OCI-LY3 (cell line): ENCODE measurements around the gene INSL3.

ENCODE experiments used
- H2AFZ ChIP-seq: fragments of 200-600, 300-600 bp; shearing (Covaris generic); 2 replicates; pipeline ENCODE4 v1.6.0; 2014; ENCODE audit warnings: antibody characterized with exemption, low read depth, low read length
- H3K27ac ChIP-seq: fragments of 200-600, 300-600 bp; sonication (generic); 2 replicates; pipeline ENCODE4 v1.5.1; 2014; ENCODE audit warnings: mild to moderate bottlenecking, low read length, moderate library complexity, mixed read lengths
- H3K27me3 ChIP-seq: fragments of 200-600, 300-600 bp; sonication (generic); 2 replicates; pipeline ENCODE4 v1.6.1; 2014; ENCODE audit warnings: low read depth, low read length, mixed read lengths
- H3K36me3 ChIP-seq: fragments of 200-600, 300-600 bp; sonication (generic); replicated peaks from 2 replicates; pipeline ENCODE3; 2014; ENCODE audit warnings: low read depth, low read length, mixed read lengths
- H3K4me1 ChIP-seq: fragments of 300-600, 200-600 bp; sonication (generic); 2 replicates; pipeline ENCODE4 v1.6.1; 2014; ENCODE audit warnings: low read length, mixed read lengths
- H3K4me2 ChIP-seq: fragments of 200-600, 300-600 bp; sonication (generic); 2 replicates; pipeline ENCODE4 v1.6.1; 2014; ENCODE audit warnings: low read length, mixed read lengths
- H3K4me3 ChIP-seq: fragments of 300-600, 200-600 bp; sonication (generic); 2 replicates; pipeline ENCODE4 v1.5.1; 2014; ENCODE audit warnings: antibody characterized with exemption, mild to moderate bottlenecking, low read length, moderate library complexity
- H3K79me2 ChIP-seq: fragments of 300-600, 200-600 bp; shearing (Covaris generic); 2 replicates; pipeline ENCODE4 v1.6.1; 2014; ENCODE audit warnings: mild to moderate bottlenecking, low read length, mixed read lengths
- H3K9ac ChIP-seq: fragments of 300-600, 200-600 bp; shearing (Covaris generic); 2 replicates; pipeline ENCODE4 v1.6.0; 2014; ENCODE audit warnings: mild to moderate bottlenecking, low read length, moderate library complexity
- H3K9me3 ChIP-seq: fragments of 200-600, 300-600 bp; shearing (Covaris generic); 2 replicates; pipeline ENCODE4 v1.6.1; 2014; ENCODE audit warnings: low read length, mixed read lengths; ENCODE audit not compliant: insufficient read depth
- H4K20me1 ChIP-seq: fragments of 200-600, 300-600 bp; sonication (generic); 2 replicates; pipeline ENCODE4 v1.6.1; 2016; ENCODE audit warnings: low read length, mixed read lengths; ENCODE audit not compliant: insufficient read depth
- EZH2phosphoT487 ChIP-seq: fragments of 200-600 bp; shearing (Covaris generic); IDR thresholded peaks from 2 replicates; pipeline ENCODE4 v1.6.1; 2018; ENCODE audit warnings: antibody characterized with exemption, mixed run types, low read depth
- TF ChIP-seq, protein P1 (sequence below): fragments of 200-600, 300-600 bp; sonication (generic); IDR thresholded peaks from 2 replicates; pipeline ENCODE4 v1.5.1; 2014; ENCODE audit warnings: antibody characterized with exemption, low read length, low read depth

The INSL3 gene

DNA sequence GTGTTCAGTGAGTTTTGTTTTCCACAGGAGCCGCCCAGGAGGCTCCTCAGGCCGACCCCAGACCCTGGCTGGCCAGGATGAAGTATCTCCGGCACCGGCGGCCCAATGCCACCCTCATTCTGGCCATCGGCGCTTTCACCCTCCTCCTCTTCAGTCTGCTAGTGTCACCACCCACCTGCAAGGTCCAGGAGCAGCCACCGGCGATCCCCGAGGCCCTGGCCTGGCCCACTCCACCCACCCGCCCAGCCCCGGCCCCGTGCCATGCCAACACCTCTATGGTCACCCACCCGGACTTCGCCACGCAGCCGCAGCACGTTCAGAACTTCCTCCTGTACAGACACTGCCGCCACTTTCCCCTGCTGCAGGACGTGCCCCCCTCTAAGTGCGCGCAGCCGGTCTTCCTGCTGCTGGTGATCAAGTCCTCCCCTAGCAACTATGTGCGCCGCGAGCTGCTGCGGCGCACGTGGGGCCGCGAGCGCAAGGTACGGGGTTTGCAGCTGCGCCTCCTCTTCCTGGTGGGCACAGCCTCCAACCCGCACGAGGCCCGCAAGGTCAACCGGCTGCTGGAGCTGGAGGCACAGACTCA is 13.5 kb downstream of the INSL3 start:
- Histone ChIP-seq H3K79me2 (no peaks in the 10 kb centered on the region), H3K4me3 (no peak overlapping the region), H3K9me3 (no peaks in the 10 kb centered on the region), H2AFZ (no peak overlapping the region), H3K4me2 (no peak overlapping the region), H4K20me1 (no peaks in the 10 kb centered on the region), H3K27ac (no peak overlapping the region), H3K27me3 (peaks cover 7% of the 10 kb centered on the region), H3K36me3 (no peaks in the 10 kb centered on the region), H3K9ac (no peak overlapping the region), H3K4me1 (no peaks in the 10 kb centered on the region)
- TF ChIP-seq, protein P1, sequence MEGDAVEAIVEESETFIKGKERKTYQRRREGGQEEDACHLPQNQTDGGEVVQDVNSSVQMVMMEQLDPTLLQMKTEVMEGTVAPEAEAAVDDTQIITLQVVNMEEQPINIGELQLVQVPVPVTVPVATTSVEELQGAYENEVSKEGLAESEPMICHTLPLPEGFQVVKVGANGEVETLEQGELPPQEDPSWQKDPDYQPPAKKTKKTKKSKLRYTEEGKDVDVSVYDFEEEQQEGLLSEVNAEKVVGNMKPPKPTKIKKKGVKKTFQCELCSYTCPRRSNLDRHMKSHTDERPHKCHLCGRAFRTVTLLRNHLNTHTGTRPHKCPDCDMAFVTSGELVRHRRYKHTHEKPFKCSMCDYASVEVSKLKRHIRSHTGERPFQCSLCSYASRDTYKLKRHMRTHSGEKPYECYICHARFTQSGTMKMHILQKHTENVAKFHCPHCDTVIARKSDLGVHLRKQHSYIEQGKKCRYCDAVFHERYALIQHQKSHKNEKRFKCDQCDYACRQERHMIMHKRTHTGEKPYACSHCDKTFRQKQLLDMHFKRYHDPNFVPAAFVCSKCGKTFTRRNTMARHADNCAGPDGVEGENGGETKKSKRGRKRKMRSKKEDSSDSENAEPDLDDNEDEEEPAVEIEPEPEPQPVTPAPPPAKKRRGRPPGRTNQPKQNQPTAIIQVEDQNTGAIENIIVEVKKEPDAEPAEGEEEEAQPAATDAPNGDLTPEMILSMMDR = no peak
- TF ChIP-seq EZH2phosphoT487 = no peak

DNA sequence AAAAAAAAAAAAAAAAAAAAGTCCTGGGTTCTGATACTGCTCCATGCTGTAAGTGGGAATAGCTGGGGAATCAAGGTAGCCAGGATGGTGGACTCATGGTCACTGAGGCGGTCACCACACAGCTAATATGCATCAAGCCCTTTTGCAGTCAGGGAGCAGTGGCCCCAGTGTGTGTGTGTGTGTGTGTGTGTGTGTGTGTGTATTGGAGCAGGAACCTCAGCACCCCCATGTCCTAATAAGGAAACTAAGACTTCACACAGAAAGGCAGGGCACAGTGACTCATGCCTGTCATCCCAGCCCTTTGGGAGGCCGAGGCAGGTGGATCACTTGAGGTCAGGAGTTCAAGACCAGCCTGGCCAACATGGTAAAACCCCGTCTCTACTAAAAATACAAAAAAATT is 14.4 kb downstream of the INSL3 start:
- H3K9me3 ChIP-seq = no peaks in the 10 kb centered on the region
- H3K4me1 ChIP-seq = no peaks in the 10 kb centered on the region
- H2AFZ ChIP-seq = no peak overlapping the region
- peaks cover 6% of the 10 kb centered on the region for H3K27me3 ChIP-seq
- no peaks in the 10 kb centered on the region for H4K20me1 ChIP-seq
- H3K4me2 ChIP-seq = no peak overlapping the region
- no peaks in the 10 kb centered on the region for H3K36me3 ChIP-seq
- no peaks in the 10 kb centered on the region for H3K79me2 ChIP-seq
- TF ChIP-seq, protein P1 = no peak
- TF ChIP-seq EZH2phosphoT487 = no peak
- no peak overlapping the region for H3K27ac ChIP-seq
- H3K4me3 ChIP-seq = no peak overlapping the region
- H3K9ac ChIP-seq = no peak overlapping the region

DNA sequence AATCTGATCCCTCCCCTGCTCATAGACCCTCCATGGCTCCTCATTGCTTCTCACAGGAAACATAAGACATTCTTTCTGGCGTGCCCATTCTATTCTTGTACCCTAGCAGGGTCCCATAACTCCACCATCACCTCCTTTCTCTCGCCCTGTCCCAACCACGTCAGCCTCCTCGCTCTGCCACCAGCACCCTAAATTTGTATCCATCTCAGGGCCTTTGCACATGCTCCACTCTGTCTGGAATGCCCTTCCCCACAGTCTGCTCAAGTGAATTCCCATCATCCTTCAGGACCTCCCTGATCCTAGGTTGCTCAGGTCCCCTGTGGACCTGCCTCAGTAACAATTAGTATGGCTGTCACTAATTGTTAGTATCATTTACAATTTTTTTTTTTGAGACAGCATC is 15.9 kb downstream of the INSL3 start:
- TF ChIP-seq EZH2phosphoT487 = no peak
- TF ChIP-seq, protein P1 = no peak
- Histone ChIP-seq H3K9me3 (no peaks in the 10 kb centered on the region), H3K27ac (no peak overlapping the region)

DNA sequence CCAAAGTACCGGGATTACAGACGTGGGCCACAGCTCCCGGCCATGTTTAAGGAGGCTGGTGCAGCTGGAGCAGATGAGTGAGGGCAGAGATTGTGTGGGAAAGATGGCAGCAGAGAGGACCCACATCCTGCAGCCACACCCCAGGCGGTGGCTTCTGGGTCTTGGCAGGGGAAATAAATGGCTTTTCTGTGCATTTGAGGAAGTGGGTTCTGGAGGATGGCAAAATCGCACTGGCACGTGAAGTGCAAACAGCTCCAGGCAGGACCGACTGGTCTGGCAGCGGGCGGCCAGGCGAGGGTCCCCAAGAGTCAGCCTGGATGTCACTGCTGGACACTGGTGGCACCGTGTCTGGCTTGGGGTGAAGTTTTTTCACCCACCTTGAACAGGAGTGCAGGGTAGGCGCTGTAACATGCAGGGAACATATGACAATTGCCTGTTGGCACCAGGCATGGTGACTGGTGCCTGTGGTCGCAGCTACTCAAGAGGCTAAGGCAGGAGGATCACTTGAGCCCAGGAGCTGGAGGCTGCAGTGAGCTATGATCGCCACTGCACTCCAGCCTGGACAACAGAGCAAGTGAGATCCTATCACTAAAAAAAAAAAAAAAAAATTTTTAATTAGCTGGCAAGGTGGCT is 17.9 kb downstream of the INSL3 start:
- Histone ChIP-seq H3K36me3 (no peaks in the 10 kb centered on the region), H3K4me2 (no peak overlapping the region), H4K20me1 (no peaks in the 10 kb centered on the region), H2AFZ (0 out of 2 replicates have a peak overlapping the region, but pooled peaks have one; percentile 28), H3K4me1 (no peaks in the 10 kb centered on the region), H3K9ac (no peak overlapping the region), H3K9me3 (no peaks in the 10 kb centered on the region), H3K79me2 (no peaks in the 10 kb centered on the region), H3K27ac (no peak overlapping the region), H3K27me3 (peaks cover 6% of the 10 kb centered on the region), H3K4me3 (no peak overlapping the region)
- no peak for TF ChIP-seq EZH2phosphoT487

More for the DNA sequence above, 15.9 kb downstream of the INSL3 start:
- Histone ChIP-seq H3K9ac (no peak overlapping the region), H4K20me1 (no peaks in the 10 kb centered on the region), H3K27me3 (peaks cover 6% of the 10 kb centered on the region), H3K4me1 (no peaks in the 10 kb centered on the region), H3K4me2 (no peak overlapping the region), H3K4me3 (no peak overlapping the region), H3K79me2 (no peaks in the 10 kb centered on the region), H2AFZ (no peak overlapping the region), H3K36me3 (no peaks in the 10 kb centered on the region)
